Prostate gland (tissue), 2 donors: ENCODE data around the gene FAM209A.

Experiments
- POLR2A ChIP-seq: fragments of 450-650 bp; IDR thresholded peaks from one replicate; pipeline ENCODE4 v1.6.1; 2016; ENCODE audit warnings: antibody characterized with exemption, mild to moderate bottlenecking
- POLR2AphosphoS5 ChIP-seq: sonication (generic); formaldehyde crosslinking; IDR thresholded peaks from one replicate; pipeline ENCODE4 v1.6.1; 2017; ENCODE audit warnings: antibody characterized with exemption
- TF ChIP-seq, protein P1 (sequence below), 4 experiments: fragments of 200-600 bp in 2 of 4; fragments of 450-650 bp in 2 of 4; sonication (generic) in 2 of 4; IDR thresholded peaks; 1 replicate in 3 of 4; 2 replicates in 1 of 4; pipeline ENCODE4 v1.5.1; 2016 to 2019; ENCODE audit warnings: antibody characterized with exemption in 4 of 4, mild to moderate bottlenecking in 2 of 4, moderate library complexity in 2 of 4

DNA sequence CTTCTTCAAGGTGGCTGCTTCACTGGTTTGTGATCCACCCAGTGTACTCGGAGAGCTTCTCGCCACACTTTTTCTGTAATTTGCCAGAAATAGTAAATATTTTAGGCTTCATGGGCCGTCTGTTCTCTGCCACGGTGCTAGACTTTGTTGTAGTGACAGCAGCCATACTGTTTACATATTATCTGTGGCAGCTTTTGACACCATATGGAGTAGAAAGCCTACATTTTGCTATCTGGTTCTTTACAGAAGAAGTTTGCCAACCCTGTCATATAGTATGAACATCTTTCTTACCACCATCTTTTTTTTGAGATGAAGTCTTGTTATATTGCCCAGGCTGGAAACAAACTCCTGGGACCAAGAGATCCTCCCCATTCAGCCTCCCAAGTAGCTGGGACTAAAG lies 41.0 kb downstream of the FAM209A start:
- TF ChIP-seq, protein P1, sequence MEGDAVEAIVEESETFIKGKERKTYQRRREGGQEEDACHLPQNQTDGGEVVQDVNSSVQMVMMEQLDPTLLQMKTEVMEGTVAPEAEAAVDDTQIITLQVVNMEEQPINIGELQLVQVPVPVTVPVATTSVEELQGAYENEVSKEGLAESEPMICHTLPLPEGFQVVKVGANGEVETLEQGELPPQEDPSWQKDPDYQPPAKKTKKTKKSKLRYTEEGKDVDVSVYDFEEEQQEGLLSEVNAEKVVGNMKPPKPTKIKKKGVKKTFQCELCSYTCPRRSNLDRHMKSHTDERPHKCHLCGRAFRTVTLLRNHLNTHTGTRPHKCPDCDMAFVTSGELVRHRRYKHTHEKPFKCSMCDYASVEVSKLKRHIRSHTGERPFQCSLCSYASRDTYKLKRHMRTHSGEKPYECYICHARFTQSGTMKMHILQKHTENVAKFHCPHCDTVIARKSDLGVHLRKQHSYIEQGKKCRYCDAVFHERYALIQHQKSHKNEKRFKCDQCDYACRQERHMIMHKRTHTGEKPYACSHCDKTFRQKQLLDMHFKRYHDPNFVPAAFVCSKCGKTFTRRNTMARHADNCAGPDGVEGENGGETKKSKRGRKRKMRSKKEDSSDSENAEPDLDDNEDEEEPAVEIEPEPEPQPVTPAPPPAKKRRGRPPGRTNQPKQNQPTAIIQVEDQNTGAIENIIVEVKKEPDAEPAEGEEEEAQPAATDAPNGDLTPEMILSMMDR (IDR thresholded peaks at IDR 0.05), result no peak
- TF ChIP-seq POLR2A (no peak), POLR2AphosphoS5 (no peak)
